OCI-LY3 (cell line): ENCODE data around the gene SORCS3.

Experiments
- H2AFZ ChIP-seq: fragments of 200-600, 300-600 bp; shearing (Covaris generic); 2 replicates; pipeline ENCODE4 v1.6.0; 2014; ENCODE audit warnings: antibody characterized with exemption, low read depth, low read length
- H3K27ac ChIP-seq: fragments of 200-600, 300-600 bp; sonication (generic); 2 replicates; pipeline ENCODE4 v1.5.1; 2014; ENCODE audit warnings: mild to moderate bottlenecking, low read length, moderate library complexity, mixed read lengths
- H3K27me3 ChIP-seq: fragments of 200-600, 300-600 bp; sonication (generic); 2 replicates; pipeline ENCODE4 v1.6.1; 2014; ENCODE audit warnings: low read depth, low read length, mixed read lengths
- H3K36me3 ChIP-seq: fragments of 200-600, 300-600 bp; sonication (generic); replicated peaks from 2 replicates; pipeline ENCODE3; 2014; ENCODE audit warnings: low read depth, low read length, mixed read lengths
- H3K4me1 ChIP-seq: fragments of 300-600, 200-600 bp; sonication (generic); 2 replicates; pipeline ENCODE4 v1.6.1; 2014; ENCODE audit warnings: low read length, mixed read lengths
- H3K4me2 ChIP-seq: fragments of 200-600, 300-600 bp; sonication (generic); 2 replicates; pipeline ENCODE4 v1.6.1; 2014; ENCODE audit warnings: low read length, mixed read lengths
- H3K4me3 ChIP-seq: fragments of 300-600, 200-600 bp; sonication (generic); 2 replicates; pipeline ENCODE4 v1.5.1; 2014; ENCODE audit warnings: antibody characterized with exemption, mild to moderate bottlenecking, low read length, moderate library complexity
- H3K79me2 ChIP-seq: fragments of 300-600, 200-600 bp; shearing (Covaris generic); 2 replicates; pipeline ENCODE4 v1.6.1; 2014; ENCODE audit warnings: mild to moderate bottlenecking, low read length, mixed read lengths
- H3K9ac ChIP-seq: fragments of 300-600, 200-600 bp; shearing (Covaris generic); 2 replicates; pipeline ENCODE4 v1.6.0; 2014; ENCODE audit warnings: mild to moderate bottlenecking, low read length, moderate library complexity
- H3K9me3 ChIP-seq: fragments of 200-600, 300-600 bp; shearing (Covaris generic); 2 replicates; pipeline ENCODE4 v1.6.1; 2014; ENCODE audit warnings: low read length, mixed read lengths; ENCODE audit not compliant: insufficient read depth
- H4K20me1 ChIP-seq: fragments of 200-600, 300-600 bp; sonication (generic); 2 replicates; pipeline ENCODE4 v1.6.1; 2016; ENCODE audit warnings: low read length, mixed read lengths; ENCODE audit not compliant: insufficient read depth
- CTCF ChIP-seq: fragments of 200-600, 300-600 bp; sonication (generic); IDR thresholded peaks from 2 replicates; pipeline ENCODE4 v1.5.1; 2014; ENCODE audit warnings: antibody characterized with exemption, low read length, low read depth
- EZH2phosphoT487 ChIP-seq: fragments of 200-600 bp; shearing (Covaris generic); IDR thresholded peaks from 2 replicates; pipeline ENCODE4 v1.6.1; 2018; ENCODE audit warnings: antibody characterized with exemption, mixed run types, low read depth

The SORCS3 gene

GRCh38 chr10:104648421-104648820 lies 7.3 kb downstream of the SORCS3 start:
- Histone ChIP-seq H3K4me2 (no peak overlapping the region), H3K4me3 (no peak overlapping the region), H4K20me1 (no peaks in the 10 kb centered on the region), H3K9ac (no peak overlapping the region), H3K4me1 (no peaks in the 10 kb centered on the region), H3K27ac (no peak overlapping the region), H3K9me3 (no peaks in the 10 kb centered on the region), H3K79me2 (no peaks in the 10 kb centered on the region), H3K36me3 (no peaks in the 10 kb centered on the region), H3K27me3 (no peaks in the 10 kb centered on the region), H2AFZ (no peak overlapping the region)
- TF ChIP-seq EZH2phosphoT487, result no peak
- no peak for TF ChIP-seq CTCF

- Histone ChIP-seq H3K9me3 (no peaks in the 10 kb centered on the region), H2AFZ (no peak overlapping the region), H3K36me3 (no peaks in the 10 kb centered on the region), H3K79me2 (no peaks in the 10 kb centered on the region), H3K4me3 (no peak overlapping the region), H3K4me2 (no peak overlapping the region), H3K9ac (no peak overlapping the region), H4K20me1 (no peaks in the 10 kb centered on the region), H3K27ac (no peak overlapping the region), H3K4me1 (no peaks in the 10 kb centered on the region), H3K27me3 (no peaks in the 10 kb centered on the region)
- no peak for TF ChIP-seq CTCF
- TF ChIP-seq EZH2phosphoT487, result no peak
These were observed 9.0 kb downstream of the SORCS3 start for GRCh38 chr10:104650072-104650471.

GRCh38 chr10:104650635-104651331 lies 9.7 kb downstream of the SORCS3 start:
- H3K27ac ChIP-seq, result no peak overlapping the region
- H3K79me2 ChIP-seq, result no peaks in the 10 kb centered on the region
- H4K20me1 ChIP-seq, result no peaks in the 10 kb centered on the region
- no peak overlapping the region for H2AFZ ChIP-seq
- H3K9ac ChIP-seq, result no peak overlapping the region
- no peaks in the 10 kb centered on the region for H3K4me1 ChIP-seq
- no peaks in the 10 kb centered on the region for H3K27me3 ChIP-seq
- TF ChIP-seq CTCF (no peak), EZH2phosphoT487 (no peak)
- H3K4me2 ChIP-seq, result no peak overlapping the region
- H3K9me3 ChIP-seq, result no peaks in the 10 kb centered on the region
- no peak overlapping the region for H3K4me3 ChIP-seq
- H3K36me3 ChIP-seq, result no peaks in the 10 kb centered on the region

- Histone ChIP-seq H3K9me3 (no peaks in the 10 kb centered on the region), H4K20me1 (no peaks in the 10 kb centered on the region), H3K4me2 (no peak overlapping the region), H3K27ac (no peak overlapping the region), H3K36me3 (no peaks in the 10 kb centered on the region), H3K9ac (no peak overlapping the region), H3K4me1 (no peaks in the 10 kb centered on the region), H3K4me3 (no peak overlapping the region), H3K27me3 (no peaks in the 10 kb centered on the region; the same call in 1 of the 2 replicates), H3K79me2 (no peaks in the 10 kb centered on the region), H2AFZ (no peak overlapping the region)
- TF ChIP-seq EZH2phosphoT487, result no peak
- TF ChIP-seq CTCF, result no peak
These were observed 15.9 kb downstream of the SORCS3 start for GRCh38 chr10:104657036-104657435.
